Gastrocnemius medialis (tissue), 4 donors: ENCODE results near the gene OR10A3.

Experiments
- POLR2A ChIP-seq, 2 donors: fragments of 450-650 bp; IDR thresholded peaks; one replicate each; pipeline ENCODE4 v1.6.1; 2017; ENCODE audit warnings: antibody characterized with exemption in 2 of 2, mild to moderate bottlenecking in 2 of 2, moderate library complexity in 2 of 2
- TF ChIP-seq, protein P1 (sequence below), 5 experiments: fragments of 450-650 bp in 3 of 5; fragments of 200-600 bp in 2 of 5; sonication (generic) in 2 of 5; IDR thresholded peaks in 4 of 5; conservative IDR thresholded peaks in 1 of 5; 1 replicate in 4 of 5; 2 replicates in 1 of 5; pipeline ENCODE4 v1.5.1; 2016 to 2019; ENCODE audit warnings: antibody characterized with exemption in 5 of 5, mild to moderate bottlenecking in 3 of 5, moderate library complexity in 3 of 5

DNA sequence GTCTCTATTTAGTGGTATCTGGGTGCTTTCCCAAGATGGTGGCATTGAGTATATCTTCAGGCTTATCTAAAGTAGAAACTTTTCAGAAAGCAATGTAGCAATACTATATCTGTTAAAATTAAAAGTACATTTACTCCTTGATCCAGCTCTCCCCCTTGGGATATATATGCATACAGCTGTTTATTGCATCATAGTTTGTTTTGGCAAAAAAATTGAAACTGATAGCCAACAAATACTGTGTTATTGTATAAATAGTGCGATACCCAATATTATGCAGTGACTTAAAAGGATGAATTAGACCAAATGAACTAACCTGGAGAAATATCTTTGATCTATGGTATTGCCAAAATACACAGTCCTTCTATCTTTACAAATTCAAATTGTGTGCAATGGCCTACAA is 8.4 kb upstream of the OR10A3 start:
- TF ChIP-seq POLR2A (IDR thresholded peaks at IDR 0.05) = no peak
- TF ChIP-seq, protein P1, sequence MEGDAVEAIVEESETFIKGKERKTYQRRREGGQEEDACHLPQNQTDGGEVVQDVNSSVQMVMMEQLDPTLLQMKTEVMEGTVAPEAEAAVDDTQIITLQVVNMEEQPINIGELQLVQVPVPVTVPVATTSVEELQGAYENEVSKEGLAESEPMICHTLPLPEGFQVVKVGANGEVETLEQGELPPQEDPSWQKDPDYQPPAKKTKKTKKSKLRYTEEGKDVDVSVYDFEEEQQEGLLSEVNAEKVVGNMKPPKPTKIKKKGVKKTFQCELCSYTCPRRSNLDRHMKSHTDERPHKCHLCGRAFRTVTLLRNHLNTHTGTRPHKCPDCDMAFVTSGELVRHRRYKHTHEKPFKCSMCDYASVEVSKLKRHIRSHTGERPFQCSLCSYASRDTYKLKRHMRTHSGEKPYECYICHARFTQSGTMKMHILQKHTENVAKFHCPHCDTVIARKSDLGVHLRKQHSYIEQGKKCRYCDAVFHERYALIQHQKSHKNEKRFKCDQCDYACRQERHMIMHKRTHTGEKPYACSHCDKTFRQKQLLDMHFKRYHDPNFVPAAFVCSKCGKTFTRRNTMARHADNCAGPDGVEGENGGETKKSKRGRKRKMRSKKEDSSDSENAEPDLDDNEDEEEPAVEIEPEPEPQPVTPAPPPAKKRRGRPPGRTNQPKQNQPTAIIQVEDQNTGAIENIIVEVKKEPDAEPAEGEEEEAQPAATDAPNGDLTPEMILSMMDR (IDR thresholded peaks at IDR 0.05 in 4 of 5, conservative IDR thresholded peaks at IDR 0.05 in 1 of 5) = no peak
